Measurements from ENCODE around the gene KIF19.
"Not testable (repeated sequence)": the region's sequence is repeated elsewhere in the genome, so short reads cannot be mapped to it uniquely, and the experiment has no call there.

Gene KIF19

DNA sequence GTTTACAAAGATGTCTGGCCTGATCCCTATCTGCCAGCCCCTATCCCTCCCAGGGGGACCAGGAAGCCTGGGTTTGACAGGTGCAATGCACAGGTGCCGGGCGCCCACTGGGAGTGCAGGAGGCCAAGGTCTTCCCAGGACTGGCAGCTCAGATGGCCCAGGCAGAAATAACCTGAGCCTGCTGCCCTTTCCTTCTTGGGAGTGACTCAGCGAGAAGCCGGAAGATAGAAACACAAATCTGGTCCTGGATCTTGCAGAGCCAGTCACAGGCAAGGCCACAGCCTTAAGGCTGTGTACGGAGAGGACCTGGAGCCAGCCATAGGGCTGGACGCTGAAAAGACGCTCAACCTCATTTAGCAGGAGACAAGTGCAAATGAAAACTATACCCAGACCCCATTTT, 69.0 kb downstream of the KIF19 start:
- no peak overlapping the region for H3K9ac ChIP-seq (ENCODE audit: low read length)
- no peak overlapping the region for H3K4me3 ChIP-seq (ENCODE audit: low read depth in 1 of 2, low read length in 2 of 2)
- no peaks in the 10 kb centered on the region for H3K36me3 ChIP-seq (ENCODE audit: insufficient read depth, low read length)
- no peaks in the 10 kb centered on the region for H3K27me3 ChIP-seq (ENCODE audit: control insufficient read depth in 1 of 2, insufficient read depth in 2 of 2, low read length in 2 of 2)
- no peaks in the 10 kb centered on the region for H3K4me1 ChIP-seq (ENCODE audit: insufficient read depth, low read length)
- no peak overlapping the region for H3K27ac ChIP-seq (ENCODE audit: low read depth, low read length)
- no peaks in the 10 kb centered on the region for H3K9me3 ChIP-seq (ENCODE audit: low read length)

GRCh38 chr17:74396567-74396966, 70.5 kb downstream of the KIF19 start:
- H3K9me3 ChIP-seq (ENCODE audit: low read length), result no peaks in the 10 kb centered on the region
- no peak overlapping the region for H3K9ac ChIP-seq (ENCODE audit: low read length)
- H3K4me1 ChIP-seq (ENCODE audit: insufficient read depth, low read length), result no peaks in the 10 kb centered on the region
- H3K27me3 ChIP-seq (ENCODE audit: control insufficient read depth in 1 of 2, insufficient read depth in 2 of 2, low read length in 2 of 2), result no peaks in the 10 kb centered on the region
- no peaks in the 10 kb centered on the region for H3K36me3 ChIP-seq (ENCODE audit: insufficient read depth, low read length)
- no peak overlapping the region for H3K27ac ChIP-seq (ENCODE audit: low read depth, low read length)
- H3K4me3 ChIP-seq (ENCODE audit: low read depth in 1 of 2, low read length in 2 of 2), result no peak overlapping the region

DNA sequence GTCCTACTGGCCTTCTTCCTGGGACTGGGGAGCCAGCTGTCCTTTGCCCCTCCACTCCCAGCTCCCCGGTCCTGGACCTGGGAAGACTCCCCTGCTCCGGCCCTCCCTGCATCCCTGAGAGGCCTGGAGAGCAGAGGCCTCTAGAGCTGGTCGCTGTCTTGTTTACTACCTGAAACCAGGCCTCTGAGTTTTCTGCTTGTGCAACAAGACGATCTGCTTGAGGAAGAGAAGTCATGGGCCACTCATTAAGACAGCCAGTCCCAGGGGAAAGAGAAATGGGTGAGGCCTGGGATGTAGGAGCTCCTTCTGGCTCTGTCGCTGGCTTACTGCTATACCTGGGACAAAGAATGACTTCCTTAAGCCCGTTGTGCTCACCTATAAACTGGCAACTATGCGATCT, 76.0 kb downstream of the KIF19 start:
- Histone ChIP-seq H3K36me3 (ENCODE audit: insufficient read depth, low read length) (no peaks in the 10 kb centered on the region), H3K4me3 (ENCODE audit: low read depth in 1 of 2, low read length in 2 of 2) (no peak overlapping the region), H3K27me3 (ENCODE audit: control insufficient read depth in 1 of 2, insufficient read depth in 2 of 2, low read length in 2 of 2) (peaks cover 0 to 5% of the 10 kb centered on the region in 2 donors), H3K9ac (ENCODE audit: low read length) (no peak overlapping the region), H3K9me3 (ENCODE audit: low read length) (no peaks in the 10 kb centered on the region), H3K27ac (ENCODE audit: low read depth, low read length) (no peak overlapping the region), H3K4me1 (ENCODE audit: insufficient read depth, low read length) (no peaks in the 10 kb centered on the region)

- no peak overlapping the region for H3K9ac ChIP-seq (ENCODE audit: low read length)
Measured at GRCh38 chr17:74403512-74404137, 77.6 kb downstream of the KIF19 start.

GRCh38 chr17:74404218-74404617, 78.2 kb downstream of the KIF19 start:
- H3K9me3 ChIP-seq (ENCODE audit: low read length), result no peaks in the 10 kb centered on the region
- H3K27me3 ChIP-seq (ENCODE audit: control insufficient read depth in 1 of 2, insufficient read depth in 2 of 2, low read length in 2 of 2), result peaks cover 0 to 5% of the 10 kb centered on the region in 2 donors
- no peak overlapping the region for H3K4me3 ChIP-seq (ENCODE audit: low read depth in 1 of 2, low read length in 2 of 2)
- no peak overlapping the region for H3K9ac ChIP-seq (ENCODE audit: low read length)
- no peak overlapping the region for H3K27ac ChIP-seq (ENCODE audit: low read depth, low read length)
- H3K4me1 ChIP-seq (ENCODE audit: insufficient read depth, low read length), result no peaks in the 10 kb centered on the region
- H3K36me3 ChIP-seq (ENCODE audit: insufficient read depth, low read length), result no peaks in the 10 kb centered on the region

More at GRCh38 chr17:74403512-74404137, 77.6 kb downstream of the KIF19 start:
- Histone ChIP-seq H3K4me3 (ENCODE audit: low read depth in 1 of 2, low read length in 2 of 2) (no peak overlapping the region), H3K27ac (ENCODE audit: low read depth, low read length) (no peak overlapping the region), H3K4me1 (ENCODE audit: insufficient read depth, low read length) (no peaks in the 10 kb centered on the region), H3K36me3 (ENCODE audit: insufficient read depth, low read length) (no peaks in the 10 kb centered on the region), H3K9me3 (ENCODE audit: low read length) (no peaks in the 10 kb centered on the region), H3K27me3 (ENCODE audit: control insufficient read depth in 1 of 2, insufficient read depth in 2 of 2, low read length in 2 of 2) (peaks cover 0 to 5% of the 10 kb centered on the region in 2 donors)

- H3K27me3 ChIP-seq (ENCODE audit: control insufficient read depth in 1 of 2, insufficient read depth in 2 of 2, low read length in 2 of 2), result peaks cover 0 to 5% of the 10 kb centered on the region in 2 donors
- no peak overlapping the region for H3K4me3 ChIP-seq (ENCODE audit: low read depth in 1 of 2, low read length in 2 of 2)
- no peak overlapping the region for H3K27ac ChIP-seq (ENCODE audit: low read depth, low read length)
- no peaks in the 10 kb centered on the region for H3K9me3 ChIP-seq (ENCODE audit: low read length)
- H3K36me3 ChIP-seq (ENCODE audit: insufficient read depth, low read length), result no peaks in the 10 kb centered on the region
- no peaks in the 10 kb centered on the region for H3K4me1 ChIP-seq (ENCODE audit: insufficient read depth, low read length)
- no peak overlapping the region for H3K9ac ChIP-seq (ENCODE audit: low read length)
Measured at GRCh38 chr17:74404789-74405188, 78.8 kb downstream of the KIF19 start.

DNA sequence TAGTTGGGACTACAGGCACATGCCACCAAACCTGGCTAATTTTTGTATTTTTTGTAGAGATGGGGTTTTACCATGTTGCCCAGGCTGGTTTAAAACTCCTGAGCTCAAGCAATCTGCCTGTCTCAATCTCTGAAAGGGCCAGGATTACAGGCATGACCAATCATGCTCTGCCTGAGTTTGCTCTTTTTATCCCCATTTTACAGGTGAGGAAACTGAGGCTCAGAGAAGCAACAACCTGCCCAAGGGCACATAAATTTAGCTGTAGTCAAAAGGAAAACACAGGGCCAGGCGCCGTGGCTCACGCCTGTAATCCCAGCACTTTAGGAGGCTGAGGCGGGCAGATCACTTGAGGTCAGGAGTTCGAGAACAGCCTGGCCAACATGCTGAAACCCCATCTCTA, 79.3 kb downstream of the KIF19 start:
- not testable (repeated sequence) for H3K4me3 ChIP-seq (ENCODE audit: low read depth in 1 of 2, low read length in 2 of 2)

More for the DNA sequence above, 79.3 kb downstream of the KIF19 start:
- not testable (repeated sequence) for H3K27ac ChIP-seq (ENCODE audit: low read depth, low read length); H3K9me3 ChIP-seq (ENCODE audit: low read length); H3K27me3 ChIP-seq (ENCODE audit: control insufficient read depth in 1 of 2, insufficient read depth in 2 of 2, low read length in 2 of 2); H3K4me1 ChIP-seq (ENCODE audit: insufficient read depth, low read length); H3K9ac ChIP-seq (ENCODE audit: low read length); H3K36me3 ChIP-seq (ENCODE audit: insufficient read depth, low read length)
